ENCODE measurements around the gene ELP5.

- TF ChIP-seq CTCF (IDR thresholded peaks at IDR 0.05) (no peak), POLR2A (IDR thresholded peaks at IDR 0.05) (no peak), POLR2AphosphoS5 (IDR thresholded peaks at IDR 0.05) (no peak), EP300 (IDR thresholded peaks at IDR 0.05) (no peak)
Measured at GRCh38 chr17:7218758-7219157, 33.3 kb upstream of the ELP5 start.
